ENCODE measurements around the gene RALGAPA2. TPM values are rescaled to one million over a fixed set of nuclear protein-coding genes. Genes with fewer than 3 reads are reported as not detected.

Gene RALGAPA2
- total RNA-seq, 1 experiment from 2014 or later: 9.8 TPM

GRCh38 chr20:20411402-20411801 lies 301.0 kb downstream of the RALGAPA2 start:
- H3K27ac ChIP-seq (ENCODE audit: low read length): no peak overlapping the region
- no peak overlapping the region for H3K4me3 ChIP-seq (ENCODE audit: low read length)
- ChIA-PET CTCF (no interaction called here), POLR2A (ENCODE audit: unreplicated experiment) (no interaction called here)
- H2AFZ ChIP-seq (ENCODE audit: low read length): no peak overlapping the region
- no peaks in the 10 kb centered on the region for H3K79me2 ChIP-seq (ENCODE audit: low read length)
- intact Hi-C loops (cut with micrococcal nuclease): no loop called here
- no peaks in the 10 kb centered on the region for H3K4me1 ChIP-seq (ENCODE audit: insufficient read depth, low read length)
- no peak for TF ChIP-seq CTCF (conservative IDR thresholded peaks at IDR 0.05; ENCODE audit: low read depth, low read length)
- no peak for TF ChIP-seq EZH2phosphoT487 (IDR thresholded peaks at IDR 0.05; ENCODE audit: borderline replicate concordance, low read length)
- TF ChIP-seq EZH2 (IDR thresholded peaks at IDR 0.05; ENCODE audit: low read length, unreplicated experiment): no peak
- no TSS peak for BruUV-seq (replicated peaks)
- no peaks in the 10 kb centered on the region for H3K9me3 ChIP-seq (ENCODE audit: low read length)
- no peaks in the 10 kb centered on the region for H3K9me2 ChIP-seq (replicated peaks; ENCODE audit: low read length)
- H3F3A ChIP-seq (ENCODE audit: low read length, unreplicated experiment): no peaks in the 10 kb centered on the region
- no peak for ATAC-seq
- no peak overlapping the region for H3K9ac ChIP-seq (ENCODE audit: low read length)
- H3K4me2 ChIP-seq (ENCODE audit: low read length): no peak overlapping the region
- H3K27me3 ChIP-seq (ENCODE audit: low read length): no peaks in the 10 kb centered on the region
- DNase-seq: no peak
- H4K20me1 ChIP-seq (ENCODE audit: low read length): no peaks in the 10 kb centered on the region
- no peaks in the 10 kb centered on the region for H3K36me3 ChIP-seq (ENCODE audit: low read depth, low read length)

GRCh38 chr20:20410678-20411077 lies 301.8 kb downstream of the RALGAPA2 start:
- H3K79me2 ChIP-seq (ENCODE audit: low read length): no peaks in the 10 kb centered on the region
- intact Hi-C loops (cut with micrococcal nuclease): no loop called here
- H3K36me3 ChIP-seq (ENCODE audit: low read depth, low read length): no peaks in the 10 kb centered on the region
- H3K4me1 ChIP-seq (ENCODE audit: insufficient read depth, low read length): no peaks in the 10 kb centered on the region
- H3F3A ChIP-seq (ENCODE audit: low read length, unreplicated experiment): no peaks in the 10 kb centered on the region
- POLR2A ChIA-PET (ENCODE audit: unreplicated experiment): no interaction called here
- ATAC-seq (no peak), DNase-seq (no peak)
- CTCF ChIA-PET: no interaction called here
- no peaks in the 10 kb centered on the region for H4K20me1 ChIP-seq (ENCODE audit: low read length)
- TF ChIP-seq EZH2phosphoT487 (IDR thresholded peaks at IDR 0.05; ENCODE audit: borderline replicate concordance, low read length) (no peak), EZH2 (IDR thresholded peaks at IDR 0.05; ENCODE audit: low read length, unreplicated experiment) (no peak), CTCF (conservative IDR thresholded peaks at IDR 0.05; ENCODE audit: low read depth, low read length) (no peak)
- H3K27me3 ChIP-seq (ENCODE audit: low read length): no peaks in the 10 kb centered on the region
- no TSS peak for BruUV-seq (replicated peaks)
- no peaks in the 10 kb centered on the region for H3K9me3 ChIP-seq (ENCODE audit: low read length)
- H3K4me2 ChIP-seq (ENCODE audit: low read length): no peak overlapping the region
- no peak overlapping the region for H3K4me3 ChIP-seq (ENCODE audit: low read length)
- no peak overlapping the region for H3K27ac ChIP-seq (ENCODE audit: low read length)
- H3K9ac ChIP-seq (ENCODE audit: low read length): no peak overlapping the region
- H2AFZ ChIP-seq (ENCODE audit: low read length): no peak overlapping the region
- no peaks in the 10 kb centered on the region for H3K9me2 ChIP-seq (replicated peaks; ENCODE audit: low read length)

- no peak for DNase-seq
- TF ChIP-seq EZH2 (IDR thresholded peaks at IDR 0.05; ENCODE audit: low read length, unreplicated experiment): no peak
- TF ChIP-seq CTCF (conservative IDR thresholded peaks at IDR 0.05; ENCODE audit: low read depth, low read length): no peak
- TF ChIP-seq EZH2phosphoT487 (IDR thresholded peaks at IDR 0.05; ENCODE audit: borderline replicate concordance, low read length): no peak
- H3K9me2 ChIP-seq (replicated peaks; ENCODE audit: low read length): no peaks in the 10 kb centered on the region
- no TSS peak for BruUV-seq (replicated peaks)
- H3K9me3 ChIP-seq (ENCODE audit: low read length): no peaks in the 10 kb centered on the region
- H2AFZ ChIP-seq (ENCODE audit: low read length): no peak overlapping the region
- ChIA-PET POLR2A (ENCODE audit: unreplicated experiment) (no interaction called here), CTCF (no interaction called here)
- H3K4me1 ChIP-seq (ENCODE audit: insufficient read depth, low read length): no peaks in the 10 kb centered on the region
- no peaks in the 10 kb centered on the region for H4K20me1 ChIP-seq (ENCODE audit: low read length)
- ATAC-seq: no peak
- no peak overlapping the region for H3K27ac ChIP-seq (ENCODE audit: low read length)
- H3F3A ChIP-seq (ENCODE audit: low read length, unreplicated experiment): no peaks in the 10 kb centered on the region
- H3K9ac ChIP-seq (ENCODE audit: low read length): no peak overlapping the region
- intact Hi-C loops (cut with micrococcal nuclease): no loop called here
- no peaks in the 10 kb centered on the region for H3K27me3 ChIP-seq (ENCODE audit: low read length)
- H3K36me3 ChIP-seq (ENCODE audit: low read depth, low read length): no peaks in the 10 kb centered on the region
- H3K4me3 ChIP-seq (ENCODE audit: low read length): no peak overlapping the region
- H3K4me2 ChIP-seq (ENCODE audit: low read length): no peak overlapping the region
- no peaks in the 10 kb centered on the region for H3K79me2 ChIP-seq (ENCODE audit: low read length)
Measured at GRCh38 chr20:20409331-20409730, 303.1 kb downstream of the RALGAPA2 start.
